Hepatocyte (in vitro differentiated cells): ENCODE measurements around the gene BMP6. TPM values are rescaled to one million over a fixed set of nuclear protein-coding genes. Genes with fewer than 3 reads are reported as not detected.

Experiments used
- DNase-seq: peaks from one replicate; pipeline ENCODE4 v3.0.0-alpha.2; 2016; ENCODE audit warnings: low spot score
- H2AFZ ChIP-seq: fragments of 200-600 bp; sonication (generic); 2 replicates; pipeline ENCODE4 v1.6.0; 2016; ENCODE audit warnings: antibody characterized with exemption, mild to moderate bottlenecking
- H3K27ac ChIP-seq: fragments of 200-600 bp; sonication (generic); 2 replicates; pipeline ENCODE4 v1.5.1; 2016; ENCODE audit warnings: mild to moderate bottlenecking
- H3K27me3 ChIP-seq: fragments of 200-600 bp; sonication (generic); 2 replicates; pipeline ENCODE4 v1.6.1; 2016
- H3K36me3 ChIP-seq: fragments of 200-600 bp; sonication (generic); replicated peaks from 2 replicates; pipeline ENCODE4 v1.5.1; 2016; ENCODE audit warnings: low read depth; ENCODE audit not compliant: insufficient read depth
- H3K4me1 ChIP-seq: fragments of 200-600 bp; sonication (generic); 2 replicates; pipeline ENCODE4 v1.5.1; 2016; ENCODE audit warnings: mild to moderate bottlenecking, moderate library complexity; ENCODE audit not compliant: insufficient read depth
- H3K4me2 ChIP-seq: fragments of 200-600 bp; sonication (generic); 2 replicates; pipeline ENCODE4 v1.6.0; 2016
- H3K4me3 ChIP-seq: fragments of 200-600 bp; sonication (generic); 2 replicates; pipeline ENCODE4 v1.5.1; 2016; ENCODE audit warnings: mild to moderate bottlenecking
- H3K79me2 ChIP-seq: fragments of 200-600 bp; sonication (generic); 2 replicates; pipeline ENCODE4 v1.6.0; 2017; ENCODE audit warnings: mild to moderate bottlenecking
- H3K9me2 ChIP-seq: fragments of 200-600 bp; sonication (generic); replicated peaks from 2 replicates; pipeline ENCODE4 v1.6.0; 2017; ENCODE audit warnings: mild to moderate bottlenecking; ENCODE audit not compliant: insufficient read depth
- H3K9me3 ChIP-seq: fragments of 200-600 bp; sonication (generic); 2 replicates; pipeline ENCODE4 v1.5.1; 2016; ENCODE audit warnings: low read depth, mild to moderate bottlenecking
- H4K20me1 ChIP-seq: fragments of 200-600 bp; sonication (generic); 2 replicates; pipeline ENCODE4 v1.6.0; 2016; ENCODE audit warnings: mild to moderate bottlenecking; ENCODE audit not compliant: insufficient read depth, poor library complexity, severe bottlenecking
- EZH2 ChIP-seq: fragments of 200-600 bp; sonication (generic); IDR thresholded peaks from 2 replicates; pipeline ENCODE4 v1.6.1; 2016; ENCODE audit warnings: antibody characterized with exemption, mild to moderate bottlenecking, borderline replicate concordance
- EZH2phosphoT487 ChIP-seq: fragments of 200-600 bp; sonication (generic); IDR thresholded peaks from one replicate; pipeline ENCODE4 v1.6.1; 2018; ENCODE audit warnings: antibody characterized with exemption, mild to moderate bottlenecking, low read depth, moderate library complexity; ENCODE audit not compliant: unreplicated experiment, severe bottlenecking
- WGBS: methylation state at CpG from one replicate; pipeline ENCODE4 v1.1.6; 2016; ENCODE audit warnings: low lambda C conversion rate; ENCODE audit errors: missing lambda C conversion rate; 5-methylcytosine and 5-hydroxymethylcytosine counted together
- polyA plus RNA-seq: library from polyadenylated mRNA; unstranded; fragments of >200 nt; fragmentation: Nextera tagmentation; extraction: Ambion mirVana; gene quantifications from 2 replicates; pipeline ENCODE4 v1.2.1, GENCODE V29; 2016
- total RNA-seq: library from RNA; depleted of rRNA; stranded (reverse); fragments of >200 nt; gene quantifications from 2 replicates; pipeline ENCODE4 v1.2.3, GENCODE V29; 2014
- TF ChIP-seq, protein P1 (sequence below): fragments of 200-600 bp; sonication (generic); IDR thresholded peaks from 2 replicates; pipeline ENCODE4 v1.5.1; 2016; ENCODE audit warnings: antibody characterized with exemption, mild to moderate bottlenecking; ENCODE audit not compliant: poor library complexity

BMP6 gene
- total and polyA plus RNA-seq, 2 experiments from 2014 or later, result 4.0 to 4.3 TPM

DNA sequence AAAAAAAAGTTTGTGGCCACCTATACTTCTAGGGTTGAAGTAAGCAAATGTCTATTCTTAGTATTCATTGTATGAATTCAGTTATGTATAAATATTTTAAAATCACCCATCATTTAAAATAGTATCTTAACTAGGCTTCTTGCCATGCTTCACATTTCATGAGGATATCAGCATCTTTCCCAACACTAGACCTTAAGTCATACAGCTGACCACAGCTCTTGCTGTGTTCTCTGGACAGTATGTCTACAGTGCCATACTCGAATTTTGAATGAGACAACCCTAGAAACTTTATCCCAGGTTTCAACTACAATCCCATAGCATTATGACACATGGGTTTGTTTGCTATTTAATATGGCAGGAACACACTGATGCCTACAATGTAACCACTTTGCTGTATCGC is 179.5 kb downstream of the BMP6 start:
- peaks cover 4% of the 10 kb centered on the region for H3K36me3 ChIP-seq
- no peaks in the 10 kb centered on the region for H3K9me3 ChIP-seq
- peaks cover 7% of the 10 kb centered on the region for H3K4me1 ChIP-seq
- no peak overlapping the region for H2AFZ ChIP-seq
- no peak overlapping the region for H3K4me2 ChIP-seq
- H3K4me3 ChIP-seq, result no peak overlapping the region
- TF ChIP-seq EZH2, result no peak
- TF ChIP-seq, protein P1, sequence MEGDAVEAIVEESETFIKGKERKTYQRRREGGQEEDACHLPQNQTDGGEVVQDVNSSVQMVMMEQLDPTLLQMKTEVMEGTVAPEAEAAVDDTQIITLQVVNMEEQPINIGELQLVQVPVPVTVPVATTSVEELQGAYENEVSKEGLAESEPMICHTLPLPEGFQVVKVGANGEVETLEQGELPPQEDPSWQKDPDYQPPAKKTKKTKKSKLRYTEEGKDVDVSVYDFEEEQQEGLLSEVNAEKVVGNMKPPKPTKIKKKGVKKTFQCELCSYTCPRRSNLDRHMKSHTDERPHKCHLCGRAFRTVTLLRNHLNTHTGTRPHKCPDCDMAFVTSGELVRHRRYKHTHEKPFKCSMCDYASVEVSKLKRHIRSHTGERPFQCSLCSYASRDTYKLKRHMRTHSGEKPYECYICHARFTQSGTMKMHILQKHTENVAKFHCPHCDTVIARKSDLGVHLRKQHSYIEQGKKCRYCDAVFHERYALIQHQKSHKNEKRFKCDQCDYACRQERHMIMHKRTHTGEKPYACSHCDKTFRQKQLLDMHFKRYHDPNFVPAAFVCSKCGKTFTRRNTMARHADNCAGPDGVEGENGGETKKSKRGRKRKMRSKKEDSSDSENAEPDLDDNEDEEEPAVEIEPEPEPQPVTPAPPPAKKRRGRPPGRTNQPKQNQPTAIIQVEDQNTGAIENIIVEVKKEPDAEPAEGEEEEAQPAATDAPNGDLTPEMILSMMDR, result no peak
- TF ChIP-seq EZH2phosphoT487, result no peak
- no peak overlapping the region for H3K27ac ChIP-seq
- DNase-seq, result no peak
- 87% methylated on average over 2 of the region's 2 CpGs for WGBS
- H3K9me2 ChIP-seq, result no peaks in the 10 kb centered on the region
- peaks cover 66% of the 10 kb centered on the region for H3K79me2 ChIP-seq
- H3K27me3 ChIP-seq, result no peaks in the 10 kb centered on the region
- H4K20me1 ChIP-seq, result peaks cover 54% of the 10 kb centered on the region

- H3K4me1 ChIP-seq, result peaks cover 12% of the 10 kb centered on the region
- WGBS, result 91% methylated on average over 4 of the region's 4 CpGs
- no peaks in the 10 kb centered on the region for H3K9me2 ChIP-seq
- TF ChIP-seq EZH2phosphoT487 (no peak), EZH2 (no peak)
- TF ChIP-seq, protein P1, result no peak
- no peaks in the 10 kb centered on the region for H3K9me3 ChIP-seq
- H4K20me1 ChIP-seq, result peaks cover 50% of the 10 kb centered on the region
- H3K36me3 ChIP-seq, result peaks cover 4% of the 10 kb centered on the region
- no peak overlapping the region for H2AFZ ChIP-seq
- no peak overlapping the region for H3K4me3 ChIP-seq
- peaks cover 66% of the 10 kb centered on the region for H3K79me2 ChIP-seq
- DNase-seq, result no peak
- H3K4me2 ChIP-seq, result no peak overlapping the region
- H3K27ac ChIP-seq, result no peak overlapping the region
- H3K27me3 ChIP-seq, result no peaks in the 10 kb centered on the region
Observed at GRCh38 chr6:7906741-7907140, 180.8 kb downstream of the BMP6 start.

DNA sequence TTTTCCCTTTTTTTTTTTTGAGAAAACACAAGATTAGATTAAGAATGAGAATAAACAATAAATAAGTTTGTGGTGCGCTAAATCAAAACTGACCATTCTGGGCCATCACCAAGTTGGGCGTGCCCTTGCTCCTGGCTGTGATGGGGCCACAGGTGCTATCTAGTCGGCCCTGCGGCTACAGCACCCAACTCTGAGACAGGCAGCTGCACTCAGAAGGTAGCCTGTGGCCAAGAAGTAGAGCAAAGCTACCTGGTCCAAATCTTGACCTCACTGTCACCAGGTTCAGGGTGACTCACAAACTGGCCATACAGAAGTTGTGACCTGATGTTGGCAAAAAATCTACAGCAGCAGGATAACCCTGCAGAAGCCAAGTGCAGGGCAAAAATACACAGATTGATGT is 181.3 kb downstream of the BMP6 start:
- TF ChIP-seq, protein P1, result no peak
- TF ChIP-seq EZH2phosphoT487 (no peak), EZH2 (no peak)
- H4K20me1 ChIP-seq, result peaks cover 47% of the 10 kb centered on the region
- H3K4me1 ChIP-seq, result peaks cover 12% of the 10 kb centered on the region
- H3K27me3 ChIP-seq, result no peaks in the 10 kb centered on the region
- no peak overlapping the region for H2AFZ ChIP-seq
- H3K4me2 ChIP-seq, result no peak overlapping the region
- no peaks in the 10 kb centered on the region for H3K9me2 ChIP-seq
- peaks cover 63% of the 10 kb centered on the region for H3K79me2 ChIP-seq
- no peak for DNase-seq
- peaks cover 4% of the 10 kb centered on the region for H3K36me3 ChIP-seq
- H3K9me3 ChIP-seq, result no peaks in the 10 kb centered on the region
- H3K4me3 ChIP-seq, result no peak overlapping the region
- no peak overlapping the region for H3K27ac ChIP-seq
- 96% methylated on average over 4 of the region's 4 CpGs for WGBS
